Measurements from ENCODE around the gene C1QTNF9B. TPM values are rescaled to one million over a fixed set of nuclear protein-coding genes. Genes with fewer than 3 reads are reported as not detected.

Gene C1QTNF9B
- total and polyA plus RNA-seq, 4 donors, result 0.08 to 0.24 TPM; not detected in 2

GRCh38 chr13:23902975-23903905 lies 5.9 kb upstream of the C1QTNF9B start:
- no peaks in the 10 kb centered on the region for H3K9me3 ChIP-seq (ENCODE audit: control insufficient read depth in 4 of 4, low read length in 3 of 4)
- peak overlapping the region in 1 of 3 donors; percentile 29 for H3K4me3 ChIP-seq (ENCODE audit: low read depth in 1 of 3, low read length in 3 of 3)
- H3K9ac ChIP-seq (ENCODE audit: low read depth in 1 of 2, low read length in 2 of 2), result no peak overlapping the region
- no peaks in the 10 kb centered on the region for H3K36me3 ChIP-seq (ENCODE audit: control insufficient read depth in 4 of 4, insufficient read depth in 3 of 4, low read depth in 1 of 4, low read length in 3 of 4)
- H3K27ac ChIP-seq (ENCODE audit: low read depth in 1 of 2, low read length in 2 of 2), result no peak overlapping the region
- H3K27me3 ChIP-seq (ENCODE audit: control insufficient read depth in 4 of 4, insufficient read depth in 4 of 4, low read length in 3 of 4), result peaks cover 0 to 4% (median 2%) of the 10 kb centered on the region in 4 donors
- DNase-seq (ENCODE audit: low spot score), result no peak
- WGBS, result 12% methylated on average over 67 of the region's 67 CpGs
- TF ChIP-seq YY1 (IDR thresholded peaks at IDR 0.05) (no peak), FOXA1 (IDR thresholded peaks at IDR 0.05) (no peak), RAD21 (IDR thresholded peaks at IDR 0.05) (no peak), ATF3 (IDR thresholded peaks at IDR 0.05) (no peak)
- H3K4me1 ChIP-seq (ENCODE audit: control insufficient read depth in 4 of 4, insufficient read depth in 4 of 4, low read length in 3 of 4), result peaks cover 0 to 6% (median 2%) of the 10 kb centered on the region in 4 donors

- Histone ChIP-seq H3K4me3 (ENCODE audit: low read depth in 1 of 3, low read length in 3 of 3) (no peak overlapping the region), H3K27ac (ENCODE audit: low read depth in 1 of 2, low read length in 2 of 2) (no peak overlapping the region), H3K4me1 (ENCODE audit: control insufficient read depth in 4 of 4, insufficient read depth in 4 of 4, low read length in 3 of 4) (peaks cover 0 to 6% (median 2%) of the 10 kb centered on the region in 4 donors), H3K36me3 (ENCODE audit: control insufficient read depth in 4 of 4, insufficient read depth in 3 of 4, low read depth in 1 of 4, low read length in 3 of 4) (no peaks in the 10 kb centered on the region), H3K9me3 (ENCODE audit: control insufficient read depth in 4 of 4, low read length in 3 of 4) (no peaks in the 10 kb centered on the region), H3K27me3 (ENCODE audit: control insufficient read depth in 4 of 4, insufficient read depth in 4 of 4, low read length in 3 of 4) (peaks cover 0 to 4% (median 2%) of the 10 kb centered on the region in 4 donors), H3K9ac (ENCODE audit: low read depth in 1 of 2, low read length in 2 of 2) (no peak overlapping the region)
- 74% methylated on average over 4 of the region's 4 CpGs for WGBS
- TF ChIP-seq JUND (IDR thresholded peaks at IDR 0.05) (no peak), RAD21 (IDR thresholded peaks at IDR 0.05) (no peak), NR2F2 (IDR thresholded peaks at IDR 0.05) (no peak), MAX (IDR thresholded peaks at IDR 0.05) (no peak), HNF4A (conservative IDR thresholded peaks at IDR 0.05) (no peak), CTCF (IDR thresholded peaks at IDR 0.05; ENCODE audit: low read depth, low read length, missing input control) (no peak), ATF3 (IDR thresholded peaks at IDR 0.05) (no peak)
- no peak for DNase-seq (ENCODE audit: low spot score)
Measured at GRCh38 chr13:23901365-23901764, 4.1 kb upstream of the C1QTNF9B start.

- H3K4me3 ChIP-seq (ENCODE audit: low read depth in 1 of 3, low read length in 3 of 3), result no peak overlapping the region
- DNase-seq (ENCODE audit: low spot score), result no peak
- no peak overlapping the region for H3K27ac ChIP-seq (ENCODE audit: low read depth in 1 of 2, low read length in 2 of 2)
- H3K9ac ChIP-seq (ENCODE audit: low read depth in 1 of 2, low read length in 2 of 2), result no peak overlapping the region
- no peaks in the 10 kb centered on the region for H3K36me3 ChIP-seq (ENCODE audit: control insufficient read depth in 4 of 4, insufficient read depth in 3 of 4, low read depth in 1 of 4, low read length in 3 of 4)
- H3K27me3 ChIP-seq (ENCODE audit: control insufficient read depth in 4 of 4, insufficient read depth in 4 of 4, low read length in 3 of 4), result peaks cover 0 to 4% (median 2%) of the 10 kb centered on the region in 4 donors
- peaks cover 0 to 6% (median 2%) of the 10 kb centered on the region in 4 donors for H3K4me1 ChIP-seq (ENCODE audit: control insufficient read depth in 4 of 4, insufficient read depth in 4 of 4, low read length in 3 of 4)
- no peaks in the 10 kb centered on the region for H3K9me3 ChIP-seq (ENCODE audit: control insufficient read depth in 4 of 4, low read length in 3 of 4)
- 16% methylated on average over 4 of the region's 4 CpGs for WGBS
- TF ChIP-seq SP1 (IDR thresholded peaks at IDR 0.05) (no peak), CTCF (IDR thresholded peaks at IDR 0.05; ENCODE audit: low read depth, low read length, missing input control) (peak; percentile 61), RAD21 (IDR thresholded peaks at IDR 0.05) (peak; percentile 83 to 86), ZBTB33 (IDR thresholded peaks at IDR 0.05) (no peak), MAX (IDR thresholded peaks at IDR 0.05) (no peak)
Measured at GRCh38 chr13:23899555-23899954, 2.3 kb upstream of the C1QTNF9B start.

Measured in liver (tissue), 9 donors.